Measurements from ENCODE around the gene KDM7A.
"Not testable (repeated sequence)": the region's sequence is repeated elsewhere in the genome, so short reads cannot be mapped to it uniquely, and the experiment has no call there.

KDM7A gene, protein sequence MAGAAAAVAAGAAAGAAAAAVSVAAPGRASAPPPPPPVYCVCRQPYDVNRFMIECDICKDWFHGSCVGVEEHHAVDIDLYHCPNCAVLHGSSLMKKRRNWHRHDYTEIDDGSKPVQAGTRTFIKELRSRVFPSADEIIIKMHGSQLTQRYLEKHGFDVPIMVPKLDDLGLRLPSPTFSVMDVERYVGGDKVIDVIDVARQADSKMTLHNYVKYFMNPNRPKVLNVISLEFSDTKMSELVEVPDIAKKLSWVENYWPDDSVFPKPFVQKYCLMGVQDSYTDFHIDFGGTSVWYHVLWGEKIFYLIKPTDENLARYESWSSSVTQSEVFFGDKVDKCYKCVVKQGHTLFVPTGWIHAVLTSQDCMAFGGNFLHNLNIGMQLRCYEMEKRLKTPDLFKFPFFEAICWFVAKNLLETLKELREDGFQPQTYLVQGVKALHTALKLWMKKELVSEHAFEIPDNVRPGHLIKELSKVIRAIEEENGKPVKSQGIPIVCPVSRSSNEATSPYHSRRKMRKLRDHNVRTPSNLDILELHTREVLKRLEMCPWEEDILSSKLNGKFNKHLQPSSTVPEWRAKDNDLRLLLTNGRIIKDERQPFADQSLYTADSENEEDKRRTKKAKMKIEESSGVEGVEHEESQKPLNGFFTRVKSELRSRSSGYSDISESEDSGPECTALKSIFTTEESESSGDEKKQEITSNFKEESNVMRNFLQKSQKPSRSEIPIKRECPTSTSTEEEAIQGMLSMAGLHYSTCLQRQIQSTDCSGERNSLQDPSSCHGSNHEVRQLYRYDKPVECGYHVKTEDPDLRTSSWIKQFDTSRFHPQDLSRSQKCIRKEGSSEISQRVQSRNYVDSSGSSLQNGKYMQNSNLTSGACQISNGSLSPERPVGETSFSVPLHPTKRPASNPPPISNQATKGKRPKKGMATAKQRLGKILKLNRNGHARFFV

DNA sequence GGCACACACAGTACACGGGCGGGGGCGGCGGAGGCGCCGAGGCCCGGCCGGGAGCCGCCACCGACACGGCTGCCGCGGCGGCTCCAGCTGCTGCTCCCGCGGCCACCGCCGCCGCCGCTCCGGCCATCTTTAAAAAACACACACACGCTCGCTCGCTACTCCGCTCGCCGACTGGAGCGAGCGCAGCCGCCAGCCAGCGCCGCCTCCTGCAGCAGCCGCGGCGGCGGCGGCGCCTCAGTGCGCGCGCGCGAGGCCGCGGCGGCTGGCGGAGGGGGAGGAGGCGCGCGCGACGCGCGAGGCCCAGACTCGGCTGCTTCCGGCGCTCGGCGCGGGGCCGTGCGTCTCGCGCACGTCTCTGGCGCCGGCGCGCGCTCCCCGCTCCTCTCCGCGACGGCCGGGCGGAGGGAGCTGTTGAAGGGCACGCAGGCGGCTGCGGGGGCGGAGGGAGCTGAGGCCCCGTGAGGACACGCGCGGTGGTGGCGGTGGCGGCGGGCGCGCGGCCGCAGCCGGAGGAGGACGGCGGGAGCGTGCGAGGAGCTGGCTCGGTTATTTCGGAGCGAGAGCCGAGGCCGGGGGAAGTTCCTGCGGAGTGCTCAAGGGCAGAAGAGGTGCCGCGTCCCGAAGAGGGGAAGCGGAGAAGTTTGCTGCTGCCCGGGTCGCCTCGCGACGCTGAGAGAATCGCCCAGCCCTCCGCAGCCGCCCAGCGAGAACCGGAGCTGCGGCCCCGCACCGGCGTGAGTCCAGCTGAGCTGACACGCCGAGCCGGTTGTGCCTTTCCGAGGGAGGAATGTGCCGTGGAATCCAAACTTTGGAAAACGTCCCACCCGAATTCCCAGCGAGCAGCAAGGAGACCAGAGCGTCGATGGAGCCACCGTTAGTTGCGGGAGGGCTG lies at the start of gene KDM7A:
KDM7A (minus strand) TSS at position 173 of the 892 bp plus-strand sequence; CDS start at position 127, 46 bp downstream.
- peak; percentile 91 for DNase-seq

DNA sequence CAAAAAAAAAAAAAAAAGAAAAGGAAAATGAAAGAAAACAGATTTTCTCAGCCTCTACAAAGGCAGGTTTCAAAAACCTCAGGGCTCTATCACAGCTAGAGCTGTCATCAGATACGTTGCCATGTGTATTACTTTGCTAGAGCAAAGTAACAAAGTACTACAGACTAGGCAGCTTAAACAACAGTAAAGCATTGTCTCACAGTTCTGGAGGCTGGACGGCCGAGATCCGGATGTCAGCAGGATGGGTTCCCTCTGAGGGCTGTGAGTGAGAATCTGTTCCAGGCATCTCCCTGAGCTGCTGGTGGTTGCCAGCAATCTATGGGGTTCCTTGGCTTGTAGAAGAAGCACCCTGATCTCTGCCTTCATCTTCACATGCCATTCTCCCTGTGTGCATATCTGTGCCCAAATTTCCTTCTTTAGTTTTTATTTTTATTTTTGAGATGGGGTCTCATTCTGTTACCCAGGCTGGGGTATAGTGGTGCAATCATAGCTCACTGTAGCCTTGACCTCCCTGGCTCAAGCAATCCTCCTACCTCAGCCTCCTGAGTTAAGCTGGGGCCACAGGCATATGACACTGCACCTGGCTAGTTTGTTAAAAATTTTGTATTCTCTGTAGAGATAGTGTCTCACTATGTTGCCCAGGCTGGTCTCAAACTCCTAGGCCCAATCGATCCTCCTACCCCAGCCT lies 48.9 kb upstream of the KDM7A start:
- DNase-seq = no peak

DNA sequence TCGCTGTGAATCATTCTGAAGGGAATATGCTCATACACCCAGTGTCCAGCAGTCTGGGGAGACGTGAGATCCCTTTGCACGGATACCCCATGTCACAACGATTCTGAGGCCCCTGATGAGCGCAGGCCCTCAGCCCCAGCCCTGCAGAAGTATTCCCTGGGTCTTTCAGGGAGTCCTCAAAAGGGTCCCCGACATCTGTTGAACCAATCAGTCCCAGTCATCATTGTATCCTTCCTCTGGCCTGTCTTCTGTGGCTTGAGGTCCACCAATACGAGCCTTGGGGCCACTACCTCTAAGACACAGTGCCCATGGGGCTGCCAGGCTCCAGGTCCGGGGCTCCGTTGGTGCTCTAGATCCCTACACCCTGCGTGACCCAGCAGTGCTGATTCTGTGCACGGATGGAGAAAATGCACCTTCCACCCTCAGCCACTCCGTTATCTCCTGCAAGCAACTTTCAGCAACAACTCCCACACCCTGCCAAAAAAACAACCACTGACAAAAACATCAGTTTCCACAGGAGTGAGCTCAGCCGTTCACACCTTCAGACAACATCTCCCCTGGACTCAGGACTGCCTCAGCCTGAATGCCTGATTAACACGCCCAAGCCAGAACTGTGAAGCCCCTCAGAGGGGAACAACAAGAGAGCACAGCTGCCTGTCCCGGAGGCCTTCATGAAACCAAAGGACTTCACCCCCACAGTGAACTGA lies 46.9 kb upstream of the KDM7A start:
- DNase-seq = peak; percentile 79

DNA sequence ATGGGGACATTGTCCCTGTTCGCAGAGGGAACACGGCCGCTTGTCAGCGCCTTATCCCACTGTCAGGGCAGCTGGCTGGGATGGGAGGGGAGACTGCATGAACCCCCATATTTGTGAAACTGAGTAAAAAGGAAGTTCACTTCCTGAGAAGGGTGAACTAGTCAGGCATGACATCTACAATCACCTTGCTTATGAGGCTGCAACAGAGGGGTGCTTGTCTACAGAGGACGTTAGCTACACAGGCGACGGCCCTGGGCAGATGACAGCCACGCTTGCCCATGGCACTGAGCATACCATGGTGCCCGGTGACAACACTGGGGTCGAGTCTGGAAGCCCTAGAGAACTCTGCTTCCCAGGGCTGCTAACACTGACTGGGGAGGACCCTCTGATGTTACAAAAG lies 46.0 kb upstream of the KDM7A start:
- DNase-seq = no peak

DNA sequence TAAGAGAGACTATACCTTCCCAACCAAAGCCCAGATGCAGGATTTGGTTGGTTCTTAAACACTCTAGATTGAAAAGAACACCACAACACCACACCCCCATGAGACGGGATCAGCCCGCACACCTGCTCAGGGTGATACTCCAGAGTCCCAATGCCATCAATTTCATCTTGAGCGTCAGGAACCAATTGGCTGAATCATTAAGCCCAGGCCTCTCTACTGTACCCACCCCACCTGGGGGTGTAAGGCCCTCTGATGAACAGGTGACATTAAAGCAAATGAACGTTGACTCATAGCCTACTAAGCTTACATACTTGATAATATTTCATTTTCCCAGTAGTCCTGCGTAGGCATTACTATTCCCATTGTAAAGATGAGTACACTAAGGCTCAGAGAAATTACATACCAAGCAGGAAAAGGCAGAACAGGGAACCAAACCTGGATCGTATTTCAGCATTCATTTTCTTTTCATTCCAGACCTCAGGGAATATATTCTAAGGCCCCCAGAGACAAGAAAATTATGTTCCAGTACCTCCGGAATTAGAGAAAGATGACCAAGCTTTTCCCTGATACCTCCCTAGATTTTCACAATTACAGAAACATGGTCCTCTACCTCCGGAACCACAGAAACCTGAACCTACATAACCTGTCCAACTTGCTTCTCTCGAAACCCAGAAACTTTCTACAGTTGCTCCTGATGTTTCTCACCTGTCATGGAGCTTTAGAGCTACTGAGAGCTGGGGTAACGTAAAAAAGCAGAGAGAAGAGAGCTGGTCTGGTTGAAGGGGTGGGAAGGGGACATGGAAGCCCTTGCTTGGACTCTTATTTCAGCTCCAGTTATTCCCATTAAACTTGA lies 43.1 kb upstream of the KDM7A start:
- no peak for DNase-seq

DNA sequence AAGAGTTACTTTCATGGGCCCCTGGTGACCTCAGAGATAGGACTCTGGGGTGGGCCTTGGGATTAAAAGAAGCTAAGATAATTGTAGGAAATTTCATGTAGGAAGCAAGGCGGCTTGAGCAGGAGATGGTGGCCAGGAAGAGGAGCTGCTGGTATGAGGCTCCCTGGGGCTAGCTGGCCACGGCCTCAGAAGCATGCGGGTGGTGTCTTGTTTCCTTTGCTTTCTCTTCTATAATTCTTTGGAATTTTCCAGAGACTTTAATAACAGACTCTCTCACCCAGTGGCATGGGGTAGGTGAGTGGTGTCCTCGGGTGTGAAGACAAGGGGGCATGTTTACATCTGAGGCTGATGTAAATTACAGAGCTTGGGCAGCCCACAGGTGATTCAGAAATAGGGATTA lies 41.9 kb upstream of the KDM7A start:
- DNase-seq = no peak

DNA sequence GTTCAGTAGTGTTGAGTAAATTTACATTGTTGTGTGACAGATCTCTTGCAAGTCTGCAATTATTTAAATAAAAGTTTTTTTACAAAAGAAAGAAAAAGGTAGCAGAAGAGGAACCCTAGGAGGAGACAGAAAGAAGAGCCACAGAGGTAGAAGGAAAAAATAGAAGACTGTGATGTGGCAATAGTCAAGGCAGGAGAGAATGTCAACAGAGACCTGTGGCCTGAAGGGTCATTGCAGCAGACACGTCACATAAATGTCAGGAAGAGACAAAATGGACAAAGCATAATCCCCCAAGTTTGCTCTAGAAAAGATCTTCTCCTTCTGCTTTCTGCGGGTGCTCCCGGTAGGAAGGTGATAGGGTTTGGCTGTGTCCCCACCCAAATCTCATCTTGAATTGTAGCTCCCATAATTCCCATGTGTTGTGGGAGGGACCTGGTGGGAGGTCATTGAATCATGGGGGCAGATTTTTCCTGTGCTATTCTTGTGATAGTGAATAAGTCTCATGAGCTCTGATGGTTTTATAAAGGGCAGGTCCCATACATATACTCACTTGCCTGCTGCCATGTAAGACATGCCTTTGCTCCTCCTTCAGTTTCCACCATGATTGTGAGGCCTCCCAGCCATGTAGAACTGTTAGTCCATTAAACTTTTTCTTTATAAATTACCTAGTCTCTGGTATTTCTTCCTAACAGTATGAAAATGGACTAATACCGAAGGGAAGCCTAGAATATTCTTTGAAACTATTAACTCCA lies 41.1 kb upstream of the KDM7A start:
- DNase-seq = no peak

DNA sequence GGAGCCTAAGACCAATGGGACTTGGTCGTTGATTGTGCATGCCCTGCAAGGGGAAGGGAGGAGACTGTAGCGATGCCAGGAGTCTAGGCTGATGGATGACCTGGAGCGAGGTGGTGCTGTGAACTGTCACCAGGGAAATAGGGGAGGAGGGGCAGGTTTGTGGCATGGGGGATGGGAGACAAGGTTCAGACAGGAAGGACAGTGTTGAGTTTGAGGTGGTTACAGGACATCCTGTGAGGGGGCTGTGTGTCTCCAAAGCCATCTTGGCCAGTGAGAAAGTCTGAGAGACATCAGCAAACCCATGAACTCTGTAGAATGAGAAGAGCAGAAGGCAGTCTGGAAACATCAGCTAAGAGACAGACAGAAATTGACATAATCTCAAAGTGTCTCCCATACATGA lies 38.5 kb upstream of the KDM7A start:
- no peak for DNase-seq

DNA sequence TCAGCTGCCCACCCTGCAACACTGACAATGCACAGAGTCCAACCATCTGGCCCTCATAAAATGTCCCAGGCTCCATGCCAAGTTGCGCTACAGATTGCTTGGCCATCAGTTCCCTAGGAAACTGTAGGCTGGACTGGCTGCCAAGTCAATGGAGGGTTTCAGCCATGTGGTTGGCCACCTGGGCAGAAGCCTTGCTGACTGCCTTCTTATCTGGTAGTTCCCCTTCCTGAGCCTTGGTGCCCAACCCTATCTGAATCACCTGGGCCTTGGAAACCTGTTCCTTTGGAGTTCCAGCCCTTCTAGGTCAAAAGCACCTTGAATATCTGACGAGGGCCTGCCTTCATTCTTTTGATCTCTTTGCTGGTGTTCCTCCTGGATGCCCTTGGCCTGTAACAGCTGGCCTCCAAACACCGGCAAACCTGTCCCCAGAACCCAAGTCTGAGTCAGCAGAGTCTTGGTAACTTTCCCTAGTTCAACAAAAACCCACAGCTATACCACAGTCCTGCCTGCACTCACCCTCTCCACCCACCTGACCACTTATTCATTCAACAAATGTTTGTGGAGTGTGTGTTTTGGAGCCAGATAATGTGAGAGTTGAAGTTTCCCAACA lies 37.4 kb upstream of the KDM7A start:
- no peak for DNase-seq

DNA sequence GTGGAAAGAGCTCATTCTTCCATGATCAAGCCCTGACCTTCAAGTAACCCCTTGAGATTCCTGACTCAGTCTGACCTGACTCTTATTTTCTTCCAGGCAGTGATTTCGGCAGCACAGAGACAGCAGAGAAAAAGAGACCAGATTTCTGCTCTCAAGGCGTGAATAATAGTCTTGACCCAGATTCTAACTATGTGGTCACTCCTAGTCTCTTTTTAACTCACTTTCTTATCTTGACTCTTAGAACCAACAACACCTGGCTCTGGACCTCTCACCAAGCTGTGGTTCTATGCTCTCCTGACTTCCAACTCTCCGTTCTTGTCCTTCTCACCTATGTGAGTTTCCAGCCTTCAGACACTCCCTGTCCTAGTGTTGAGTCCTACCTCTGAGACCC lies 36.9 kb upstream of the KDM7A start:
- DNase-seq = no peak

DNA sequence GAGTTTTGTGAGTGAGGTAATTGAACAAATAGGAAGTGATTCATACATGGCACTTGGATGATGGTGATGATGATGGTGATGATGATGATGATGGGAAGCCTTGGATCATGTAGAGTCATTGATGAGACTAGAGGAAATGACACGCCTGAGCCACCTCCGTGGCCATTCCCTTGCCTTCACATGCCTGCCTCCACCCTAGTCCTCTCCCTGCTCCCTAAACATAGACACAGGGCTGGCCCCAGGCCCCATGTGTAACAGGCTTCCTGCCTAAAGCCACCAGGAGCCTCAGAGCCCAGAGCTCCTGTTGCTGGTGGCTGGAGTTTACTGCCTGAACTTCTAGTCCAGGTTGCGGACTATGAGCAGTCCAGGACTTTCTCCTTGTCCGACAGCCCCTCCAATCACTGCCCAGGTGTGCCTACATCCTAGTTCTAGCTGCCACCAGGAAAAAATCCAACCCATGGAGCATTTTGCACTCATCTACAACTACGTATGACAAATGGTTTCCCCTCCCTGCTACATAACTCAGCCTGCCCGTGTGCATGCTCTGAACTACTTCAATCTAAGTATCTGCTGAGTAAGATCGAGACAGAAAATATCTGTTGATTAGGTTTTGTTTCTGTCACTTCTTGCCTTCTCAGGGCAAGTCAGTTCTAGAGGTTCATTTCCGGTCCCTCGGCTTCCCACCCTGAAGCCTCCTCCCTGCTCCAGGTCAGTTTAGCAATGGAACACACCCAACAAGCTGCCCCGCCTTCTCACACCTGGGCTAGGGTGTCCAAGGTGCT lies 35.5 kb upstream of the KDM7A start:
- no peak for DNase-seq

DNA sequence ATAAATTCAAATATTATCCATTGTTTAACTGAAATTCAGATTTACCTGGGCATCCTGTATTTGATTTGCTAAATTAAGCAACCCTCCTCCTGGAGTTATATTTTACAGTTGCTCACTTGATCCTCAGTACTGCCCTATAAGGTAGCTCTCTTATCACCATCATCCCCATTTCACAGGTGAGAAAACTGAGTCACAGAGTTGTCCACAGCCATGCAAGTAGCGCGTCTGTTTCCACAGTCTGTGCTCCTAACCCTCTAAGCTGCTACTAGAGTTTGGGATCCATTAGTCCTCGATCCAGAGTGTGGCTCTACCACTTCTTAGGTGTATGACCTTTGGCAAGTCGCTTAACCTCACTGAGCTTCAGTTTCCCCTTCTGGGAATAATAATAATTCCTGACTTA lies 34.9 kb upstream of the KDM7A start:
- DNase-seq = no peak

DNA sequence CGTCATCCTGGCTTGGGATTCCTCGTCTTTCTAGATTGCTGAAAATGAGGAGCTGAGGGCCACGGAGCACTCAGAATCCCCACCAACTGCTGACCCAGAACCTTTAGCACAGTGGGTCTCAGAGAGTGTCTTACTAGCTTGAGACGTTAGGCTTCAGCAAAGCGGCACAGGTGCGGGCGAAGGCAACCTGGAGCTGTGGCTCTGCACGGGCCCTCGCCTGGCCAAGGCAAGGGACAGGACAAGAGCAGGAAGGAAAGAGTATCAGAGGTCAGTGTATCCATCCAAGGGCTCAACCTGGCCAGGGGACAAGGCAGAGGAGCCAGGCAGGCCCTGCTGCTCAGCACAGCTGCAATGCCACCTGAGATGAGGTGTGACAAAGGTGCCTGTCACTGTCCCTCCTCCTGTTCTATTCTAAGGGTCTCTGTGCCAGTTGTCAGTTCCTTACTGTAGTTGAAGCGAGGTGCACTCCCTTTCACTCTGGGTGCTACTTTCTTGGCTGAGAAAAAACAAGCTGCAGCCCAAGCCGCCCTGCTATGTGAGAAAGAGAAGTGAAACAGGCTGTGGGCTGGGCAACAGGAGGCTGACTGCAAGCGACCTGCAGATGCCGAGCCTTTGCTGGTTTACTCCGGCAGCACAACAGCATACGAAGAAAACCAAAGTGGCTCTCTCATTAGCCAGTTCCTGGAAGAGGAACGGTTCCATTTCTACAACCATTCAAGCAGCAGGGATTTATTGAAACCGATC lies 33.3 kb upstream of the KDM7A start:
- no peak for DNase-seq

DNA sequence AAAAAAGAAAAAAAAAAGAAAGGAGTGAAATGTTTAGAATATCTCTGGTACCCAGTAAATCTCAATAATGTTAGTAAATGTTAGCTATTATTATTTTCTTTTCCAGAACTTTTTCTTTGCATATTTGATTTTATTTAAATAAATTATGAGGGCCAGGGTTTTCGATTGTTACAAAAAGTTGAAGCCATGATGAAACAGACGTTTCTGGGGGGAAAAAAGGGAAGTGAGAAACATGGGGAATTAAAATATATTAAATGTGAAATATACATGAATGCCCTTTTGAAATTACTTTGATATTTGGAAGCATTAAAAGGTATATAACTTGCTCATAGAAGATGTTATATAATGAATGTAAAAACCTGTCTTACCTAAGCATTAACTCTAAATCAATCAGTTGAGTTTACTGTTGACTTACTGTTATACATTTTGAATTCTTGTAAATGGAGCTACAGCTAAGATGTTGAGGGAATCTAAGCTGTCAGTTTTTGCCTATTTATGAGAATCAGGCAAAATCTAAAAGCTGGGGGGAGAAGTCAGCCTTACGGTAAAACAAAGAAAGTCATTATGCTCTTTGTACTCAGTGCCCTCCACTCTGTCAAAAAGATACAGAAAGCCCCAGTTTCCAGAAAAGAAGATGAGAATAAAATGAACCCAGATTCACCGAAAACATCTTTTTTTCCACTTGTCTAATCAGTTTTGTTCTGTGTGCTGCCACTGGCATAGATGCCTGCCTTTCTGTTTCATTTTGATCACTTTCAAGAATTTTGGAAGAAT lies 30.0 kb upstream of the KDM7A start:
- no peak for DNase-seq

DNA sequence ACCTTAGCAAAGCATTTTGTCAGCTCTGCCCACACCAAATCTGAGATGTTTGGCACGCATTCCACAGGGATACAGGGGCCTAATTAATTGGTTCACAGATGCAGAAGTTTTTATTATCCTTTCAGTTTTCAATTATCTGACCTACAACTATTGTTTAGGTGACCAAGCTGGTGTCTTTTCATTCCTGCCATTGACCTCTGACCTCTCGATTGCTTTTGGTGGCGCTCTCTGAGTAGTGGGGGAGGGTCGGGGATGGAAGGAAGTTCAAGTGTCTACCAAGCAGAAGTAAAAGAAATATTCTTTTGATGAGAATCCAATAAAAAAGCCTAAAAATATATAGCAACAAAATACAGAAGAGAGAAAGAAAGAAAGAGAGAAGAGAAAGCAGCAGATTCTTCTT lies 28.8 kb upstream of the KDM7A start:
- DNase-seq = no peak

DNA sequence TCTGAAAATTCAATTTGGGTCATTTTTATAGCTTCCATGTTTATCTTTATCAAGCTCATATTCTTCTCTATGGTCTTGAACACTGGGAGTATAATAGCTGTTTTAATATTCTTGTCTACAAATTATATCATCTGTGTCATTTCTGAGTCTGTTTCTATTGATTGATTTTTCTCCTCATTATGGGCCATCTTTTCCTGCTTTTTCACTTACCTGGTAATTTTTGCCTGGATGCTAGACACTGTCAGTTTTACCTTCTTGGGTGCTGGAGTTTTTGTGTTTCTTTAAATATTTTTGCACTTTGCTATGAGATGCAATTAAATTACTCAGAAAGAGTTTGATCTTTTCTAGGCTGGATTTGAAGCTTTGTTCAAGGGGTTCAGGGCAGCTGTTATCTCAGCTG lies 26.8 kb upstream of the KDM7A start:
- no peak for DNase-seq

DNA sequence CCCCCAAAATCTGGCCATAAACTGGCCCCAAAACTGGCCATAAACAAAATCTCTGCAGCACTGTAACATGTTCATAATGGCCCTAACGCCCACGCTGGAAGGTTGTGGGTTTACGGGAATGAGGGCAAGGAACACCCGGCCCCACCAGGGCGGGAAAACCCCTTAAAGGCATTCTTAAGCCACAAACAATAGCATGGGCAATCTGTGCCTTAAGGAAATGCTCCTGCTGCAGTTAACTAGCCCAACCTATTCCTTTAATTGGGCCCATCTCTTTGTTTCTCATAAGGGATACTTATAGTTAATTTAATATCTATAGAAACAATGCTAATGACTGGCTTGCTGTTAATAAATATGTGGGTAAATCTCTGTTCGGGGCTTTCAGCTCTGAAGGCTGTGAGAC lies 26.2 kb upstream of the KDM7A start:
- DNase-seq = not testable (repeated sequence)
